H9 (cell line): ENCODE data around the gene FLVCR1. TPM values are rescaled to one million over a fixed set of nuclear protein-coding genes. Genes with fewer than 3 reads are reported as not detected.

Source experiments
- DNase-seq: peaks from one replicate; pipeline ENCODE4 v3.0.0-alpha.2; 2017
- H2AFZ ChIP-seq: one replicate; pipeline ENCODE4 v1.6.1; 2013; ENCODE audit warnings: mild to moderate bottlenecking, low read length, control low read depth, moderate library complexity
- H2AK5ac ChIP-seq: 2 replicates; pipeline ENCODE4 v1.6.1; 2013; ENCODE audit warnings: low read length, control low read depth, mixed read lengths; ENCODE audit not compliant: insufficient read length
- H2BK120ac ChIP-seq: one replicate; pipeline ENCODE4 v1.6.1; 2013; ENCODE audit warnings: low read depth, mild to moderate bottlenecking, low read length, control low read depth, inconsistent platforms; ENCODE audit not compliant: poor library complexity, severe bottlenecking
- H2BK12ac ChIP-seq: 2 replicates; pipeline ENCODE4 v1.6.1; 2013; ENCODE audit warnings: low read length, control low read depth, mixed read lengths, low read depth; ENCODE audit not compliant: insufficient read length
- H2BK15ac ChIP-seq: 2 replicates; pipeline ENCODE4 v1.6.1; 2013; ENCODE audit warnings: low read depth, low read length, control low read depth
- H2BK20ac ChIP-seq: one replicate; pipeline ENCODE4 v1.6.1; 2013; ENCODE audit warnings: low read depth, mild to moderate bottlenecking, low read length, control low read depth, inconsistent platforms; ENCODE audit not compliant: poor library complexity, severe bottlenecking
- H2BK5ac ChIP-seq: 2 replicates; pipeline ENCODE4 v1.6.1; 2013; ENCODE audit warnings: low read length, control low read depth, mixed read lengths; ENCODE audit not compliant: insufficient read length
- H3K14ac ChIP-seq: 2 replicates; pipeline ENCODE4 v1.6.1; 2013; ENCODE audit warnings: low read length, control low read depth; ENCODE audit not compliant: insufficient read depth
- H3K18ac ChIP-seq: 2 replicates; pipeline ENCODE4 v1.6.1; 2013; ENCODE audit warnings: low read depth, mild to moderate bottlenecking, mixed read lengths, low read length, control low read depth; ENCODE audit not compliant: insufficient read length
- H3K23ac ChIP-seq: 2 replicates; pipeline ENCODE4 v1.6.1; 2013; ENCODE audit warnings: low read length, control low read depth, mixed read lengths, low read depth; ENCODE audit not compliant: insufficient read length
- H3K23me2 ChIP-seq: 2 replicates; pipeline ENCODE4 v1.6.1; 2013; ENCODE audit warnings: low read depth, mild to moderate bottlenecking, mixed read lengths, low read length, control low read depth; ENCODE audit not compliant: insufficient read length, poor library complexity, severe bottlenecking
- H3K27ac ChIP-seq: 2 replicates; pipeline ENCODE4 v1.5.1; 2013; ENCODE audit warnings: low read length, control low read depth, mixed read lengths, low read depth; ENCODE audit not compliant: insufficient read length
- H3K27me3 ChIP-seq: 2 replicates; pipeline ENCODE4 v1.6.1; 2013; ENCODE audit warnings: low read length, control low read depth, inconsistent platforms; ENCODE audit not compliant: insufficient read depth
- H3K4ac ChIP-seq: 2 replicates; pipeline ENCODE4 v1.6.1; 2013; ENCODE audit warnings: low read depth, mild to moderate bottlenecking, control low read depth, inconsistent platforms, low read length, moderate library complexity
- H3K4me1 ChIP-seq: 2 replicates; pipeline ENCODE4 v1.6.1; 2013; ENCODE audit warnings: low read length, control low read depth, inconsistent platforms; ENCODE audit not compliant: insufficient read depth
- H3K4me2 ChIP-seq: 2 replicates; pipeline ENCODE4 v1.6.1; 2013; ENCODE audit warnings: low read length, control low read depth, mixed read lengths; ENCODE audit not compliant: insufficient read length, insufficient read depth
- H3K56ac ChIP-seq: 2 replicates; pipeline ENCODE4 v1.6.1; 2013; ENCODE audit warnings: low read depth, mild to moderate bottlenecking, mixed read lengths, low read length, control low read depth; ENCODE audit not compliant: insufficient read length
- H3K79me1 ChIP-seq: 2 replicates; pipeline ENCODE4 v1.6.1; 2013; ENCODE audit warnings: low read depth, mild to moderate bottlenecking, moderate library complexity, low read length, control low read depth, inconsistent platforms; ENCODE audit not compliant: insufficient read depth, poor library complexity, severe bottlenecking
- H3K79me2 ChIP-seq: 2 replicates; pipeline ENCODE4 v1.6.1; 2013; ENCODE audit warnings: low read length, control low read depth, inconsistent platforms; ENCODE audit not compliant: insufficient read depth
- H3K9ac ChIP-seq: 2 replicates; pipeline ENCODE4 v1.6.1; 2013; ENCODE audit warnings: low read length, control low read depth, mixed read lengths; ENCODE audit not compliant: insufficient read length; ENCODE audit errors: extremely low read depth
- H3K9me3 ChIP-seq: one replicate; pipeline ENCODE4 v1.6.1; 2013; ENCODE audit warnings: low read depth, low read length, inconsistent platforms; ENCODE audit not compliant: control insufficient read depth
- H3T11ph ChIP-seq: one replicate; pipeline ENCODE4 v1.6.1; 2013; ENCODE audit warnings: mild to moderate bottlenecking, low read length, control low read depth, inconsistent platforms
- H4K20me1 ChIP-seq: one replicate; pipeline ENCODE4 v1.6.1; 2013; ENCODE audit not compliant: control insufficient read depth, insufficient read length, insufficient read depth
- H4K5ac ChIP-seq: 2 replicates; pipeline ENCODE4 v1.6.1; 2013; ENCODE audit warnings: low read depth, mild to moderate bottlenecking, mixed read lengths, low read length, control low read depth; ENCODE audit not compliant: insufficient read length
- H4K8ac ChIP-seq: replicated peaks from 2 replicates; pipeline ENCODE4 v1.6.1; 2013; ENCODE audit warnings: low read length, control low read depth, mixed read lengths, low read depth; ENCODE audit not compliant: insufficient read length
- H4K91ac ChIP-seq: 2 replicates; pipeline ENCODE4 v1.6.1; 2013; ENCODE audit warnings: low read depth, mild to moderate bottlenecking, moderate library complexity, mixed read lengths, low read length, control low read depth; ENCODE audit not compliant: insufficient read length
- H3K27ac Mint-ChIP-seq, 3 experiments: 2 replicates in 2 of 3; 3 replicates in 1 of 3; pipeline ENCODE4 v1.8.0; 2020 to 2021; ENCODE audit warnings: mixed read lengths in 3 of 3, mild to moderate bottlenecking in 1 of 3, moderate library complexity in 1 of 3
- H3K27me3 Mint-ChIP-seq: 2 replicates; pipeline ENCODE4 v1.8.0; 2021; ENCODE audit warnings: low read depth, mild to moderate bottlenecking, moderate library complexity, mixed read lengths
- H3K36me3 Mint-ChIP-seq, 3 experiments: 2 replicates in 2 of 3; 3 replicates in 1 of 3; pipeline ENCODE4 v1.8.0; 2020 to 2021; ENCODE audit warnings: low read depth in 3 of 3, mixed read lengths in 3 of 3; ENCODE audit not compliant: insufficient read depth in 1 of 3
- H3K4me1 Mint-ChIP-seq, 2 experiments: 2 replicates each; pipeline ENCODE4 v1.8.0; 2020; ENCODE audit warnings: mixed read lengths in 2 of 2
- H3K4me3 Mint-ChIP-seq, 2 experiments: 2 replicates in 1 of 2; 3 replicates in 1 of 2; pipeline ENCODE4 v1.8.0; 2020 to 2021; ENCODE audit warnings: mild to moderate bottlenecking in 2 of 2, mixed read lengths in 2 of 2, moderate library complexity in 1 of 2
- H3K9me3 Mint-ChIP-seq, 2 experiments: 2 replicates in 1 of 2; 3 replicates in 1 of 2; pipeline ENCODE4 v1.8.0; 2020; ENCODE audit warnings: mild to moderate bottlenecking in 2 of 2, mixed read lengths in 2 of 2, moderate library complexity in 1 of 2
- CTCF ChIP-seq: fragments of 200-600 bp; sonication (generic); conservative IDR thresholded peaks from 3 replicates; pipeline ENCODE4 v1.8.0; 2021; ENCODE audit warnings: antibody characterized with exemption, mild to moderate bottlenecking
- WGBS: extraction: QIAGEN DNeasy Blood & Tissue Kit; methylation state at CpG from one replicate; pipeline ENCODE4 v1.1.7; 2013; ENCODE audit warnings: missing lambda C conversion rate, low lambda C conversion rate, mixed read lengths; ENCODE audit not compliant: insufficient read length; ENCODE audit errors: extremely low coverage; 5-methylcytosine and 5-hydroxymethylcytosine counted together
- total RNA-seq: library from RNA; stranded (reverse); gene quantifications from 2 replicates; pipeline ENCODE4 v1.2.1, GENCODE V29; 2021

FLVCR1 gene
- total RNA-seq, 1 experiment from 2014 or later, result 55.2 TPM

- Histone ChIP-seq H2AFZ (no peak overlapping the region), H2BK5ac (no peak overlapping the region), H3K27me3 (no peaks in the 10 kb centered on the region), H3K9me3 (no peaks in the 10 kb centered on the region), H3K79me1 (no peaks in the 10 kb centered on the region), H2BK120ac (no peak overlapping the region), H4K8ac (no peak overlapping the region), H3K4me1 (peaks cover 4% of the 10 kb centered on the region; the same call in 1 of the 2 replicates), H3K23me2 (no peaks in the 10 kb centered on the region), H3T11ph (no peak overlapping the region), H3K27ac (no peak overlapping the region), H3K23ac (no peak overlapping the region), H3K4ac (no peak overlapping the region), H2BK12ac (no peak overlapping the region), H2AK5ac (no peak overlapping the region), H2BK20ac (no peak overlapping the region), H4K91ac (no peak overlapping the region), H4K20me1 (peaks cover 3% of the 10 kb centered on the region), H3K9ac (no peak overlapping the region), H3K18ac (no peak overlapping the region), H3K79me2 (no peaks in the 10 kb centered on the region; the same call in 1 of the 2 replicates), H3K14ac (no peak overlapping the region), H2BK15ac (no peak overlapping the region), H4K5ac (no peak overlapping the region), H3K56ac (no peak overlapping the region), H3K4me2 (no peak overlapping the region)
- peaks cover 27 to 33% of the 10 kb centered on the region in 2 experiments for H3K4me1 Mint-ChIP-seq
- TF ChIP-seq CTCF, result 0 out of 3 replicates have a peak, but pooled peaks have one; percentile 17
- peaks cover 18 to 33% (median 26%) of the 10 kb centered on the region in 3 experiments for H3K36me3 Mint-ChIP-seq
- H3K4me3 Mint-ChIP-seq, result peak overlapping the region in 1 of 2 experiments; percentile 65; a peak in 3 of 5 replicates
- H3K27ac Mint-ChIP-seq, result peak overlapping the region; percentile 72 to 96 (median 78); a peak in 4 of 7 replicates
- WGBS, result no CpG with 5 or more reads among the region's 5 CpGs
- peaks cover 14 to 21% of the 10 kb centered on the region in 2 experiments; a peak in 4 of 5 replicates for H3K9me3 Mint-ChIP-seq
- peaks cover 18% of the 10 kb centered on the region for H3K27me3 Mint-ChIP-seq
- peak; percentile 54 for DNase-seq
Observed at GRCh38 chr1:212852105-212852688, 5.9 kb upstream of the FLVCR1 start.
